ENCODE results near the gene SH3BGRL2. TPM values are rescaled to one million over a fixed set of nuclear protein-coding genes. Genes with fewer than 3 reads are reported as not detected.
"Not testable (repeated sequence)": the region's sequence is repeated elsewhere in the genome, so short reads cannot be mapped to it uniquely, and the experiment has no call there.

SH3BGRL2 gene
- polyA plus RNA-seq, 6 donors from 2014 or later, result 0.61 to 2.2 (median 1.8) TPM; not detected in 1

DNA sequence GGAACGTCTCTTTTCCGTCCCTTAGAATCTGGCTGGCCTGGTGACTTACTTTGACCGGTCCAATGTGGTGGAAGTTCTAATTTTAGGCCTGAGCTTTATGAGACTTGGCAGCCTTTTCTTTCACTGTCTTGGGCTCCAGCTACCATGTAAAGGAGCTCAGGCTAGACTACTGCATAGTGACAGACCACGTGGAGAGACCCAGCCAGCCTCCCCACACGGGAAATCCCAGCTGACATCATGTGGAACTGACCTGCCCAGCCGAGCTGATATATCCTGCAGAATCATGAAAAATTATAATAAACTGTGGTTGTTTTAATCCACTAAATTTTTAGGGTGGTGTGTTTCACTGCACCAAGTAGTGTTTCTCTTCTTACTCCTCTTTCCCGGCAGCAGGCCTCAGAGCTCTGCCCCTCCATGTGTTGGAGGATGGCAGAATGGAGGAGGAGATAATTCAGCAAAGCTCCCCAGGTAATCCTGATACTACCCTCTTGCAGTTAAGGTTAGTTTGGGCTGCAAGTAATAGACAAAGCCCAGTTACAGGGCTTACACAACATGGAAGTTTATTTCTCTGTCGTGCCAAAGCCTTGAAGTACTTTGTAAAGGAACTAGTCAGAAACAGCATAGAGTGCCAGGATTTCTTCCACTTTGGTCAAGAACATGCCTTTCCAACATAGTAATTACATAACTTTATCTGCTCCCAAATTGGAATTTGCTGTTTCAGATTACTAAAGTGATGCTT is 87.5 kb downstream of the SH3BGRL2 start:
- DNase-seq (no peak), ATAC-seq (ENCODE audit: low read depth in 2 of 2) (no peak)
- Mint-ChIP-seq H3K4me3 (no peak overlapping the region), H3K9me3 (peaks cover 0 to 2% (median 0%) of the 10 kb centered on the region in 7 donors), H3K27me3 (peaks cover under 1 to 12% (median under 1%) of the 10 kb centered on the region in 3 donors), H3K27ac (no peak overlapping the region), H3K36me3 (no peaks in the 10 kb centered on the region), H3K4me1 (no peaks in the 10 kb centered on the region)

DNA sequence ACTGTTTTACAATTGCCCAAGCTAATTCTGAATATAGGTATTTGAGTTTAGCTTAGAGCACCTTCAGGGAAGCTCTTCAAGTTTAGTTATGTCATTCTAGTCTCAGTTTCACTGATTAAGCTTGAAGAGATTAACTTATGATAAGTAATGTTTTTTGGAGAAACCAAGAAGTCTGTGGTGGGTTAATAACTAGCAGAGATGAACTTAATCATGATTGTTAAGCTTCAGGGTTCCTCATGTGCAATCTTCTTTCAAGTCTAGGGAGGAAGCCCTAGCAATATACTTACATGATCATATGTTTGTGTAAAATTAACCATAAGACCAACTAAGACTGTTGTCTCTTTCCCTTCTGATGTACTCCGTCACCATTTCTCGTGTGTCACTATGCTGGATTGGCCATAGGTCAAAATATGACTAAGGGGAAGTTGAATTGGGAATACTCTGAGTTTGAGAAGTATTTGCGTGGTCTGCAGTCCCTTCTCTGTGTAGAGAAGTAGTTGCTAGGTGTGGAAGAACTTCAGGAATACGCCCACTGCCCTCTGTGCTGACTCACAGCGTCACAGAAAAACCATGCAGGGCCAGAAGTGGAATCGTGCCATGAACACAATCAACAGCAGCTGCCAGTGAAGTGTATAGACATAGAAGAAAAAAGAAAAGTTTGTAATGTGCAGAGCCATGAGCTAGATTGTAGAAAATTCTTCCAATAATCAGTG is 88.3 kb downstream of the SH3BGRL2 start:
- ATAC-seq (ENCODE audit: low read depth in 2 of 2), result no peak
- Mint-ChIP-seq H3K27me3 (peaks cover 7 to 19% (median 8%) of the 10 kb centered on the region in 3 donors), H3K27ac (no peak overlapping the region), H3K9me3 (peaks cover 0 to 10% (median 0%) of the 10 kb centered on the region in 7 donors), H3K4me1 (no peaks in the 10 kb centered on the region), H3K36me3 (no peaks in the 10 kb centered on the region), H3K4me3 (no peak overlapping the region)
- DNase-seq, result no peak

DNA sequence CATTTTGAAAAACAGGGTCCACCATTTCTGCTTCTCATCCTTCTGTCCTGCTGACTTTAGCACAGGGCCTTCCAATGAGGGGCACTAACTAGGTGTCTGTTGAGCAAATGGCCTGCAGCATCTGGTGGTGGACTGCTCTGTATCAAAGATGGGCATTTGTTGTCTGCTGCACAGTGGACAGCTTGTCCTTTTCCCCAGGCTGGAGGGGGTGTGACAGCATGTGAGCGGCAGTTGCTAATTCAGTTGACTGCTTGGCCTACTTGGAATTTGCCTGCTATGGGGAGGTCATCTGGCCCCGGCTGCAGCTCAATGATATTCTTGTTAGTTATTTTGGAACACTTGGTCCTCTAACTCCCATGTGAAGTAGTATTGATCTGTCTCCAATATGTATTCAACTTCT is 93.7 kb downstream of the SH3BGRL2 start:
- no peak for ATAC-seq (ENCODE audit: low read depth in 2 of 2)
- H3K4me3 Mint-ChIP-seq, result no peak overlapping the region
- H3K4me1 Mint-ChIP-seq, result no peaks in the 10 kb centered on the region
- H3K9me3 Mint-ChIP-seq, result peaks cover 0 to 15% (median 0%) of the 10 kb centered on the region in 7 donors
- peaks cover 12 to 18% (median 15%) of the 10 kb centered on the region in 3 donors for H3K27me3 Mint-ChIP-seq
- no peak overlapping the region for H3K27ac Mint-ChIP-seq
- no peaks in the 10 kb centered on the region for H3K36me3 Mint-ChIP-seq
- no peak for DNase-seq

DNA sequence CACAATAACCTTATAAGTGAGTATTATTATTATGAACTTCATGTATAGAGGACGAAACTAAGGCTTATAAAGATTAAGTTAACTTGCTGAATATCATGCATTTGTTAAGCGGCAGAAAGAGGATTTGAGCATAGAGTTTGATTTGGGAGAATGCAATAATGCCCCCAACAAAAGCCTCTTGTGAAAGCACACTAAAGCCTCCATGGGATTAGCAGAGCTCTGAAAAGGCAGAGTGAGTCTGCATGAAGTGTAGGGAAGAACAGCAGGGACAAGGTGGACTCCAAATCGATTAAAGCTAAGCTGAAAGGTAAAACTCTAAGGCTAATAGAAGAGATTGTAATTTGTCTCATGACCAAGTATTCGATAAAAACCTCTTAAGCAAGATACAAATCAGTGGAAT is 100.3 kb downstream of the SH3BGRL2 start:
- H3K36me3 Mint-ChIP-seq, result no peaks in the 10 kb centered on the region
- no peak overlapping the region for H3K27ac Mint-ChIP-seq
- H3K4me3 Mint-ChIP-seq, result no peak overlapping the region
- H3K27me3 Mint-ChIP-seq, result peaks cover 8 to 9% (median 8%) of the 10 kb centered on the region in 3 donors
- H3K9me3 Mint-ChIP-seq, result no peaks in the 10 kb centered on the region
- H3K4me1 Mint-ChIP-seq, result no peaks in the 10 kb centered on the region
- DNase-seq (no peak), ATAC-seq (ENCODE audit: low read depth in 2 of 2) (no peak)

DNA sequence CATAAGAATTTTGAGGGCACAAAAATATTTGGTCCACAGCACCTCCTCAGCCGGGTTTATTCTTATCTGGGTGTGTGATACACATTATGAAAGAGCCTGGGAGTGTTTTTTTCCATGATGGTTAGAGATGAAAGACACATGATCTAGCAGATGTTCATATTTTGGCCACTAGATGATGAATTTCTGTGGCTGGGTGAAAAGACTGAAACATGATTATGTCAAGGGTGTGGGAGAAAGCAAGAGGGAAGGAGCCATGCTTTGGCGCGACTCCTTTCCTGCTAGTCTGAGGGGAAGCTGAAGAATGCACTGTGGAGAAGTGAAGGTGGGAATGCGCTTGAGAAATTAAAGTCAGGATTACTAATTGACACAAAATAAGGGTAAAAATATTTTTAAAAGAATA is 102.3 kb downstream of the SH3BGRL2 start:
- Mint-ChIP-seq H3K27me3 (peaks cover 4 to 9% (median 8%) of the 10 kb centered on the region in 3 donors), H3K27ac (no peak overlapping the region), H3K4me1 (no peaks in the 10 kb centered on the region), H3K36me3 (no peaks in the 10 kb centered on the region), H3K9me3 (no peaks in the 10 kb centered on the region), H3K4me3 (no peak overlapping the region)
- DNase-seq, result no peak
- ATAC-seq (ENCODE audit: low read depth in 2 of 2), result no peak

DNA sequence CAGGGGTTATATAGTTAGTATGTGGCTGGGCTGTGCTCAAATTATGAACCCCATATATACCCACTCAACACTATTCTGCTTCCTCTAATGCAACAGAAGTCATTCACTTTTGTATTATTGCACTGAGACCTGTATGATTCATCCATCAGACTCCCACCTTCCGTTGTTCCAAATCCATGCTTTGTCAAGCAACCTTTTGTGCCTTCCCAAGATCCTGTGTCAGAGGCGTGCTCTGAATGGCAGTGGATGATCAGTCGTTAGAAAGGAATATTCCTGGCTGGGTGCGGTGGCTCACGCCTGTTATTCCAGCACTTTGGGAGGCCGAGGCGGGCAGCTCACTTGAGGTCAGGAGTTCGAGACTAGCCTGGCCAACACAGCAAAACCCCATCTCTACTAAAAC is 103.2 kb downstream of the SH3BGRL2 start:
- DNase-seq, result no peak
- Mint-ChIP-seq H3K4me3 (no peak overlapping the region), H3K9me3 (peaks cover 0 to 3% (median 0%) of the 10 kb centered on the region in 7 donors), H3K4me1 (no peaks in the 10 kb centered on the region), H3K27me3 (peaks cover 4 to 9% (median 8%) of the 10 kb centered on the region in 3 donors), H3K27ac (no peak overlapping the region), H3K36me3 (no peaks in the 10 kb centered on the region)
- ATAC-seq (ENCODE audit: low read depth in 2 of 2), result no peak

DNA sequence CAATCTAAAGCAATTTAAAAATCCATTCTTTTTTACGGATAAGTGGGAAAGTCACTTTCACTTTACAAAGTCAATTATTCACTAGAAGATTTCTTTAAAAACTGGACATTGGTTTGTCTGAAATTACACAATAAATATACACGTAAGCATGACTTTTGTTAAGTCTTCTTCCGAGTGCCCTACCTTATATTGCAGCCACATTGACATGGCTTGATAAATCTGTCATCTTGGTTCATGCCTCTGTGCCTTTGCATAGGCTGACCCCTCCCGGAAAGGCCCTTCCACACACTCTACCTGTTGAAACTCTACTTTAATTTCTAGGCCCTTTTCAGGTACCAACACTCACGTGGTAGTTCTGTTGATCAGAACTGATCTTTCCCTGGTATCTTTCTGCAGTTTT is 104.1 kb downstream of the SH3BGRL2 start:
- Mint-ChIP-seq H3K27ac (no peak overlapping the region), H3K4me3 (no peak overlapping the region), H3K36me3 (no peaks in the 10 kb centered on the region), H3K27me3 (peaks cover 4 to 9% (median 8%) of the 10 kb centered on the region in 3 donors), H3K4me1 (no peaks in the 10 kb centered on the region), H3K9me3 (peaks cover 0 to 3% (median 0%) of the 10 kb centered on the region in 7 donors)
- DNase-seq, result no peak
- ATAC-seq (ENCODE audit: low read depth in 2 of 2), result no peak

DNA sequence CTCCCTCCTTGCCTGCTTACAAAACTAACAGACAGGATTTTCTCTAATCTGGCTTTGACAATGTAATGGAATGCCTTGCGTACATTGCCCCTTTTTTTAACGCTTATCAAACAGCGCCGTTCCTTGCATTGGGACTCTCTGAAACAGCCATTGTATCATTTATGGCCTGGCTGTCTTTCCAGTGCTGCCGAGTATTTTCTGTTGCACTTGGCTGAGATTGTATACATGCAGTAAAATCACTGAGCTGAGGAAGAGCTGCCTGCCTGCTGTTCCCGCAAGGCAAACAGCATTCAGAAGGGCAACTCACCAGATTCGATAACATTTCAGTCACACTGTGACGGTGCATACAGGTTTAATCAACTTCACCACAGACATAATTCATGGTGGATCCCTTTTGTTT is 106.0 kb downstream of the SH3BGRL2 start:
- Mint-ChIP-seq H3K9me3 (peaks cover 0 to 7% (median 3%) of the 10 kb centered on the region in 7 donors), H3K27ac (no peak overlapping the region), H3K36me3 (no peaks in the 10 kb centered on the region), H3K27me3 (peaks cover 4 to 9% (median 8%) of the 10 kb centered on the region in 3 donors), H3K4me1 (no peaks in the 10 kb centered on the region), H3K4me3 (no peak overlapping the region)
- ATAC-seq (ENCODE audit: low read depth in 2 of 2), result no peak
- no peak for DNase-seq

DNA sequence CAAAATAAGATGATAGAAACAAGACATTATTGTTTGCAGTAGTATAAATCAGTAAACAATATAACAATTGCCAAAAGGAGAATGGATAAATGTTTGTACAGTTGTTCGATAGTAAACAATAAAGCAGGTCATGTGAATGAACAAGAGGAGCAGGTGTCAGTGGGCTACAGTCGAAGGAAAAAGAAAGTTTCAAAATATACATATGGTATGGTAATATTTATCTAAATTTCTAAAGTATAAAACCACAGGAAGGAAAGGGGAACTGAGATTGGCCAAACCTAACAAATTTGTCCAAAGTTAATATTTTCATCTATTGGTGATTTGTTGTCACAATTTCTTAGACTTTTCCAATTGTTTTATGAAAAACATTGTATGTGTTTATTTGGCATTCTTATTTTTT is 110.9 kb downstream of the SH3BGRL2 start:
- H3K4me1 Mint-ChIP-seq, result no peaks in the 10 kb centered on the region
- H3K9me3 Mint-ChIP-seq, result peaks cover 4 to 39% (median 20%) of the 10 kb centered on the region in 7 donors
- peak overlapping the region in 1 of 6 donors; percentile 54 for H3K27ac Mint-ChIP-seq
- ATAC-seq (ENCODE audit: low read depth in 2 of 2) (no peak), DNase-seq (no peak)
- H3K4me3 Mint-ChIP-seq, result no peak overlapping the region
- peaks cover 0 to 3% (median 0%) of the 10 kb centered on the region in 3 donors for H3K27me3 Mint-ChIP-seq
- no peaks in the 10 kb centered on the region for H3K36me3 Mint-ChIP-seq

DNA sequence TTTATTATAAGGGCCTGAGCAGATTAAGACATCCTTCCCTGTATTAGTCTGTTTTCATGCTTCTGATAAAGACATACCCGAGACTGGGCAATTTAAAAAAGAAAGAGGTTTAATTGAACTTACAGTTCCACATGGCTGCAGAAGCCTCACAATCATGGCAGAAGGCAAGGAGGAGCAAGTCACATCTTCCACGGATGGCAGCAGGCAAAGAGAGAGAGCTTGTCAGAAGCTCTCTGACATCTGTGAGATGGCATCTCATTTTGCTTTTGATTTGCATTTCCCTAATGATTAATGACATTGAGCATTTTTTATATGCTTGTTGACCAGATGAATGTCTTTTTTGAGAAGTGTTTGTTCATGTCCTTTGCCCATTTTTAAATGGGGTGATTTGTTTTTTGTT is 114.2 kb downstream of the SH3BGRL2 start:
- H3K9me3 Mint-ChIP-seq, result peaks cover 4 to 36% (median 20%) of the 10 kb centered on the region in 7 donors
- ATAC-seq (ENCODE audit: low read depth in 2 of 2); H3K4me3 Mint-ChIP-seq; H3K27ac Mint-ChIP-seq; H3K36me3 Mint-ChIP-seq; DNase-seq; H3K27me3 Mint-ChIP-seq; H3K4me1 Mint-ChIP-seq: not testable (repeated sequence)

DNA sequence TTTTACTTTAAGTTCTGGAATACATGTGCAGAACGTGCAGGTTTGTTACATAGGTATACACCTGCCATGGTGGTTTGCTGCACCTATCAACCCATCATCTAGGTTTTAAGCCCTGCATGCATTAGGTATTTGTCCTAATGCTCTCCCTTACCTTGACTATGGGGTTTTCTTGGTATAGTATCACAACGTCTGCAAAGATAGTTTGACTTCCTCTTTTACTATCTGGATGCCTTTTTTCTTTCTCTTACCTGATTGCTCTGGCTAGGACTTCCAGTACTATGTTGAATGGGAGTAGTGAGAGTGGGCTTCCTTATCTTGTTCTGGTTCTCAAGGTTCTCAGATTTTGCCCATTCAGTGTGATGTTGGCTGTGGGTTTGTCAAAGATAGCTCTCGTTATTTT is 115.2 kb downstream of the SH3BGRL2 start:
- not testable (repeated sequence) for H3K4me3 Mint-ChIP-seq; ATAC-seq (ENCODE audit: low read depth in 2 of 2); H3K36me3 Mint-ChIP-seq; H3K4me1 Mint-ChIP-seq; DNase-seq; H3K27me3 Mint-ChIP-seq
- H3K27ac Mint-ChIP-seq, result peak overlapping the region in 1 of 6 donors; percentile 54
- H3K9me3 Mint-ChIP-seq, result peaks cover 4 to 36% (median 20%) of the 10 kb centered on the region in 7 donors

DNA sequence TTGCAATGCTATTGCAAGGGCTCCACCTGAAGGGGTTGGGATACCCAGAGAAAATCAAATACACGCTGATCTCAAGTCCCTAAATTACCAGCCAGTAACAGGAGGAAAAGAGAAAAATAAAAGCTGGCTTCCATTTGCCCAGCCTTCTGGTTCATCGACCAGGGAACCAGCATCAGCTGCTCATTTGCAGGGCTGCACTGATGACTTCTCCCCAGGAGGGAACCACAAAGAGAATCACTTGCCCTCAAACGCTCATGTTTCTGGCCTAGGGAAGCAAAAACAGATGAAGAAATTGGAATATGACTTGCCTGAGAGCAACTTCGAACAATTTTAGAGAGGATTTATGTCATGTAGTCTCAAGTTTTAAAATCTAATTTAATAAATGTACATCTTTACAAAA is 119.7 kb downstream of the SH3BGRL2 start:
- peaks cover 0 to 21% (median 12%) of the 10 kb centered on the region in 3 donors for H3K27me3 Mint-ChIP-seq
- H3K27ac Mint-ChIP-seq, result no peak overlapping the region
- no peaks in the 10 kb centered on the region for H3K36me3 Mint-ChIP-seq

More for the DNA sequence above, 119.7 kb downstream of the SH3BGRL2 start:
- no peak overlapping the region for H3K4me3 Mint-ChIP-seq
- H3K4me1 Mint-ChIP-seq, result no peaks in the 10 kb centered on the region
- H3K9me3 Mint-ChIP-seq, result peaks cover 0 to 11% (median 7%) of the 10 kb centered on the region in 7 donors
- ATAC-seq (ENCODE audit: low read depth in 2 of 2) (no peak), DNase-seq (no peak)

Measured in naive B cell (primary cell).